ENCODE data around the gene SLC29A3. TPM values are rescaled to one million over a fixed set of nuclear protein-coding genes. Genes with fewer than 3 reads are reported as not detected.

SLC29A3 gene
- total RNA-seq, 2 experiments from 2014 or later = 2.6 to 3.2 TPM

DNA sequence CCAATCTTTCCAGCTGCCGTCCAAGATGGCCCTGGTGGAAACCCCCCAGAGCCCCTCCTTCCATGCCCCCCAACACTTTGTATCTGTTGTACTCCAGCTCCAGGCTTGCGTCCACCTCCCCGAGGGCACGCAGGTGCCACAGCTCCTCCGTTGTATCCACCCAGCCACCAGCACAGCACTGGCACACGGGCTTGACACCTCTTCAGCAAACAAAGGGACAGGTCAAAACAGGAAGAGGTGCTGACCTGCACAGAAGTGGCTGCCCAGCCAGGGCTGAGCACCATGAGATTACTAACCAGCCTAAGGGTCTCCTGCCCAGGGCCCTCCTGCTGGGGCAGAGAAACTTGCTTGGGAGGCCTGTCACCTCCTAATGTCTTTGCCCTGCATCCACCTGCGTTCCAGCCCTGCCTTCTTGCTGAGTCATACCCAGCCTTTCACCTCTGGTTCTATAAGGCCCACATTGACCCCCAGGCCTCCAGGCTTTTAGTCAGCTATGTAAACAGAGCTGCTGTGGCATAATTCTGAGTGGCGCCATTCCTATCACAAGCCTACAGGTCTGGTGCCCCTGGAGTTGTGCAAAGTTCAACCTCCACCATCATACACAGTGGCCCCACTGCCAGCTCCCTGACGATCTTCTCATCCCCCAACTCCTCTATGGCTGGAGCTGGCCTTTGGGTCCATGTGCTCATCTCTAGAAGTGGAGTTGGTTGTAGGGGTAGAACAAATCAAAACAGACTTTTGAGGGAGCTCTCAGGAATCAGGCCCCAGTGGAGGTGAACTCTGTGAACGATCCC is 20.9 kb downstream of the SLC29A3 start:
- no peaks in the 10 kb centered on the region for H3K9me3 Mint-ChIP-seq
- H3K4me3 Mint-ChIP-seq = no peak overlapping the region
- H3K4me1 Mint-ChIP-seq = no peaks in the 10 kb centered on the region
- POLR2A ChIA-PET = no interaction called here
- no peaks in the 10 kb centered on the region for H3K27me3 Mint-ChIP-seq
- no peak overlapping the region for H3K27ac Mint-ChIP-seq
- H3K36me3 Mint-ChIP-seq (ENCODE audit: low read depth) = no peaks in the 10 kb centered on the region
- no peak for DNase-seq
- CTCF ChIA-PET = interaction anchor here (0.7 kb wide), 1 partner anchor 44 kb away, joined by 4 read pairs; no protein-coding TSS in a partner anchor

- no peak overlapping the region for H3K27ac Mint-ChIP-seq
- H3K27me3 Mint-ChIP-seq = no peaks in the 10 kb centered on the region
- POLR2A ChIA-PET = no interaction called here
- no peak for DNase-seq
- H3K9me3 Mint-ChIP-seq = no peaks in the 10 kb centered on the region
- no peaks in the 10 kb centered on the region for H3K36me3 Mint-ChIP-seq (ENCODE audit: low read depth)
- CTCF ChIA-PET = interaction anchor here (1.4 kb wide), 1 partner anchor 11 kb away, joined by 3 read pairs; no protein-coding TSS in a partner anchor
- no peak overlapping the region for H3K4me3 Mint-ChIP-seq
- H3K4me1 Mint-ChIP-seq = no peaks in the 10 kb centered on the region
These were observed 23.7 kb downstream of the SLC29A3 start for GRCh38 chr10:71342573-71343391.

- DNase-seq = no peak
- POLR2A ChIA-PET = no interaction called here
- Mint-ChIP-seq H3K4me3 (no peak overlapping the region), H3K9me3 (no peaks in the 10 kb centered on the region), H3K27me3 (no peaks in the 10 kb centered on the region), H3K27ac (no peak overlapping the region), H3K4me1 (no peaks in the 10 kb centered on the region), H3K36me3 (ENCODE audit: low read depth) (no peaks in the 10 kb centered on the region)
- CTCF ChIA-PET = interaction anchor here (1.4 kb wide), 1 partner anchor 11 kb away, joined by 3 read pairs; no protein-coding TSS in a partner anchor
These were observed 24.3 kb downstream of the SLC29A3 start for GRCh38 chr10:71343392-71343773.

DNA sequence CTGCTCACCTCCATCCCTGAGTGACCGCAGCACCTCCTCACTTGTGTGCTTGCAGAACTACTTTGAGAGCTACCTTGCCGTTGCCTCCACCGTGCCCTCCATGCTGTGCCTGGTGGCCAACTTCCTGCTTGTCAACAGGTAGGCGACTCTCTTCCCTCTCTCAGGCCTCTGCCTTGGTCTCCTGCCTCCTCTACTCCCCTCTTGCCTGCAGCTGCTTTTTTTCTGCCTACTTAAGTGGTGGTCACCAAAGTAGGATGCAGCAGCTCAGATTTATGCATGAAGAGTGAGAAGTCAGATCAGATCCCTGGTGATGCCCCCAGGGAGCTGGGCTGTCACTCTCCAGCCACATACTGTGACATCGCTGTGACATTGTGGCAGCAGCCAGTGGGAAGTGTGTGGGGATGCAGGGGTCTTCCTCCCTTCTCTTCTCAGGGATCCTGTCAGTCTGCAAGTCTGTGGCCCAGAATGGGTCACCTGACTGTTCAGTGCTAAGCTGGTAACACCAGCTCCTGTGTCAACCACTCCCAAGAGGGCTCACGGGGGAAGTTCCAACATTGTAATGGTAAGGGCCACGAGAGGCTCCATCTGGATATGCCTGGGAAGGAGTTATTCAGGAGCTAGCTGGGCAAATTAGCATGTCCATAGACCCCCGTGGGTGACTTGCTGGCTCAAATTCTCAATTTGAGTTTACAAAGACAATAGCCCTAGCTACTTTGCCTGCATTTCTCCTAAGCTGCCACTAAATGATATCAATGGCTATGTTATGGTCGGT is 25.3 kb downstream of the SLC29A3 start:
- no peaks in the 10 kb centered on the region for H3K4me1 Mint-ChIP-seq
- H3K36me3 Mint-ChIP-seq (ENCODE audit: low read depth) = no peaks in the 10 kb centered on the region
- no peak overlapping the region for H3K27ac Mint-ChIP-seq
- no peaks in the 10 kb centered on the region for H3K9me3 Mint-ChIP-seq
- no peak overlapping the region for H3K4me3 Mint-ChIP-seq
- DNase-seq = no peak
- ChIA-PET POLR2A (no interaction called here), CTCF (interaction anchor here (1.4 kb wide), 1 partner anchor 12 kb away, joined by 3 read pairs; no protein-coding TSS in a partner anchor)
- no peaks in the 10 kb centered on the region for H3K27me3 Mint-ChIP-seq

- H3K4me3 Mint-ChIP-seq = no peak overlapping the region
- CTCF ChIA-PET = no interaction called here
These were observed 26.0 kb downstream of the SLC29A3 start for GRCh38 chr10:71344993-71345480.

GRCh38 chr10:71345694-71346093 is 26.6 kb downstream of the SLC29A3 start:
- Mint-ChIP-seq H3K9me3 (no peaks in the 10 kb centered on the region), H3K27me3 (no peaks in the 10 kb centered on the region), H3K36me3 (ENCODE audit: low read depth) (no peaks in the 10 kb centered on the region), H3K27ac (no peak overlapping the region), H3K4me3 (no peak overlapping the region), H3K4me1 (no peaks in the 10 kb centered on the region)
- no peak for DNase-seq
- POLR2A ChIA-PET = no interaction called here
- CTCF ChIA-PET = no interaction called here

More at GRCh38 chr10:71344993-71345480, 26.0 kb downstream of the SLC29A3 start:
- Mint-ChIP-seq H3K9me3 (no peaks in the 10 kb centered on the region), H3K36me3 (ENCODE audit: low read depth) (no peaks in the 10 kb centered on the region), H3K4me1 (no peaks in the 10 kb centered on the region), H3K27me3 (no peaks in the 10 kb centered on the region), H3K27ac (no peak overlapping the region)
- no peak for DNase-seq
- POLR2A ChIA-PET = no interaction called here

DNA sequence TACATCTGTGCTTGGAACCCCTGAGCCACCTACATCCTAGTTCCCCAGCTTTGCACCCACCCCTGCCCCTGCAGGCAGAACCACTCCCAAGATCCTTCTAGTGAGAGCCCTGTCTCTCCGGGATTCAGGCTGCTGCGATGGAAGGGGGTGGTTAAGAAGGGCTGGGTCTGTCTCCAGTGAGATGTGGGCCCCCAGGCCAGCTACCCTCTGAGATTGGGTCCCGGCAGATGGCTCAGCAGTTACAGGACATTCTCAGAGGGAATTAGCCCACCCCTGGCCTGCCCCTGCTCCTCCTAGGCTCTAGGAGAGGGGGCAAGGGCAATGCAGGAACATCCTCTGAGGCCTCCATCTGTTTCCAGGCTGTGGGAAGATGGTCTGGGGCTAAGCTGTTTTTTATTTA is 27.7 kb downstream of the SLC29A3 start:
- Mint-ChIP-seq H3K4me1 (no peaks in the 10 kb centered on the region), H3K4me3 (no peak overlapping the region), H3K36me3 (ENCODE audit: low read depth) (no peaks in the 10 kb centered on the region), H3K9me3 (no peaks in the 10 kb centered on the region), H3K27ac (no peak overlapping the region), H3K27me3 (no peaks in the 10 kb centered on the region)
- POLR2A ChIA-PET = no interaction called here
- CTCF ChIA-PET = no interaction called here
- no peak for DNase-seq

GRCh38 chr10:71347587-71348395 is 28.7 kb downstream of the SLC29A3 start:
- no peak overlapping the region for H3K4me3 Mint-ChIP-seq
- H3K27ac Mint-ChIP-seq = no peak overlapping the region
- H3K36me3 Mint-ChIP-seq (ENCODE audit: low read depth) = no peaks in the 10 kb centered on the region
- DNase-seq = no peak
- no peaks in the 10 kb centered on the region for H3K9me3 Mint-ChIP-seq
- CTCF ChIA-PET = no interaction called here
- POLR2A ChIA-PET = no interaction called here
- no peaks in the 10 kb centered on the region for H3K4me1 Mint-ChIP-seq
- H3K27me3 Mint-ChIP-seq = no peaks in the 10 kb centered on the region

DNA sequence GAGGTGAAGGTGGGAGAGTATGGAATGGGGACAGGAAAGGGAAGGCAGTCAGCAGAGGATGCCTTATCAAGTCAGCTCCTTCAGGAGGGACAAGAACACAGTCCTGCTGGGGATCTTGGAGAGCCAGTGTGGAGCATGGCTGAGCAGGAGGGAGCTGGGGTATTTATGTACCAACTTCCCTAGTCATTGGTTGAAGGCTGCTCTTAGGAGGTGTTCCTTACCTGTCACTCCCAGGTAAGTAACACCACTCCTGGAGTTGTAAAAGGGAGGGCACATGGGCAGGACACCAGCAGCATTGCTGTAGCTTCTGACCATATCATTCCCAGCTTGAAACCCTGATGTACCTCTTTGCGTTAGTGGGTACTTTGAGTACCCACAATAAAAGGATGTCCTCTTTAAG is 29.8 kb downstream of the SLC29A3 start:
- Mint-ChIP-seq H3K9me3 (no peaks in the 10 kb centered on the region), H3K27me3 (no peaks in the 10 kb centered on the region), H3K4me1 (no peaks in the 10 kb centered on the region), H3K27ac (no peak overlapping the region), H3K4me3 (no peak overlapping the region), H3K36me3 (ENCODE audit: low read depth) (no peaks in the 10 kb centered on the region)
- no peak for DNase-seq
- CTCF ChIA-PET = no interaction called here
- POLR2A ChIA-PET = no interaction called here

DNA sequence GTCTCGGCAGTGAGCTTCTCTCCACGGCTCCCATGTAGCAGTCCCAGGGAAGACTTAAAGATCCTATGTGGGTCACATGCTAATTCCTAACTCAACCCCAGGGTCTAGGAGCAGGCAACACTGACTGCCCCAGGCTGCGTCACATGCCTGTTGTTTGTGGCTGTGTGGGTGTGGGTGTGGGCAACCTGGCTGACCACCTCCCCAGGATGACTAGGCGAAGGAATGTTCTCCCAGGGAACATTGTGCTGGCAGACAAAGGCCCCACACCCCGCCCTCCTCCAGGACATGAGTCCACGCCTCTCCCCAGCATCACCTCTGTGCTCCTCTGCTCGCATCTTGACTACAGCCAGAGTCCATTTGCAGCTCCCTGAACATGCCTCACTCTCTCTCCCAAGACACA is 30.3 kb downstream of the SLC29A3 start:
- no peak overlapping the region for H3K27ac Mint-ChIP-seq

GRCh38 chr10:71351087-71351486 is 32.0 kb downstream of the SLC29A3 start:
- no peak for DNase-seq
- H3K27ac Mint-ChIP-seq = no peak overlapping the region
- ChIA-PET POLR2A (no interaction called here), CTCF (no interaction called here)
- no peak overlapping the region for H3K4me3 Mint-ChIP-seq
- H3K36me3 Mint-ChIP-seq (ENCODE audit: low read depth) = no peaks in the 10 kb centered on the region
- no peaks in the 10 kb centered on the region for H3K27me3 Mint-ChIP-seq
- H3K4me1 Mint-ChIP-seq = no peaks in the 10 kb centered on the region
- no peaks in the 10 kb centered on the region for H3K9me3 Mint-ChIP-seq

More for the DNA sequence above, 30.3 kb downstream of the SLC29A3 start:
- no peaks in the 10 kb centered on the region for H3K36me3 Mint-ChIP-seq (ENCODE audit: low read depth)
- POLR2A ChIA-PET = no interaction called here
- no peak overlapping the region for H3K4me3 Mint-ChIP-seq
- no peaks in the 10 kb centered on the region for H3K9me3 Mint-ChIP-seq
- no peaks in the 10 kb centered on the region for H3K4me1 Mint-ChIP-seq
- no peak for DNase-seq
- H3K27me3 Mint-ChIP-seq = no peaks in the 10 kb centered on the region
- CTCF ChIA-PET = no interaction called here

GRCh38 chr10:71351628-71352319 is 32.7 kb downstream of the SLC29A3 start:
- Mint-ChIP-seq H3K9me3 (no peaks in the 10 kb centered on the region), H3K36me3 (ENCODE audit: low read depth) (no peaks in the 10 kb centered on the region), H3K4me1 (no peaks in the 10 kb centered on the region), H3K4me3 (no peak overlapping the region), H3K27me3 (no peaks in the 10 kb centered on the region), H3K27ac (no peak overlapping the region)
- CTCF ChIA-PET = no interaction called here
- no peak for DNase-seq
- POLR2A ChIA-PET = no interaction called here
